GM18511 (cell line): ENCODE data around the gene ATP13A4.

ENCODE experiments used
- ATAC-seq: cut with Tn5 transposase; IDR thresholded peaks from one replicate; pipeline ENCODE4 v1.9.1; 2021; ENCODE audit warnings: mild to moderate bottlenecking, moderate library complexity; ENCODE audit not compliant: unreplicated experiment

ATP13A4 gene, protein sequence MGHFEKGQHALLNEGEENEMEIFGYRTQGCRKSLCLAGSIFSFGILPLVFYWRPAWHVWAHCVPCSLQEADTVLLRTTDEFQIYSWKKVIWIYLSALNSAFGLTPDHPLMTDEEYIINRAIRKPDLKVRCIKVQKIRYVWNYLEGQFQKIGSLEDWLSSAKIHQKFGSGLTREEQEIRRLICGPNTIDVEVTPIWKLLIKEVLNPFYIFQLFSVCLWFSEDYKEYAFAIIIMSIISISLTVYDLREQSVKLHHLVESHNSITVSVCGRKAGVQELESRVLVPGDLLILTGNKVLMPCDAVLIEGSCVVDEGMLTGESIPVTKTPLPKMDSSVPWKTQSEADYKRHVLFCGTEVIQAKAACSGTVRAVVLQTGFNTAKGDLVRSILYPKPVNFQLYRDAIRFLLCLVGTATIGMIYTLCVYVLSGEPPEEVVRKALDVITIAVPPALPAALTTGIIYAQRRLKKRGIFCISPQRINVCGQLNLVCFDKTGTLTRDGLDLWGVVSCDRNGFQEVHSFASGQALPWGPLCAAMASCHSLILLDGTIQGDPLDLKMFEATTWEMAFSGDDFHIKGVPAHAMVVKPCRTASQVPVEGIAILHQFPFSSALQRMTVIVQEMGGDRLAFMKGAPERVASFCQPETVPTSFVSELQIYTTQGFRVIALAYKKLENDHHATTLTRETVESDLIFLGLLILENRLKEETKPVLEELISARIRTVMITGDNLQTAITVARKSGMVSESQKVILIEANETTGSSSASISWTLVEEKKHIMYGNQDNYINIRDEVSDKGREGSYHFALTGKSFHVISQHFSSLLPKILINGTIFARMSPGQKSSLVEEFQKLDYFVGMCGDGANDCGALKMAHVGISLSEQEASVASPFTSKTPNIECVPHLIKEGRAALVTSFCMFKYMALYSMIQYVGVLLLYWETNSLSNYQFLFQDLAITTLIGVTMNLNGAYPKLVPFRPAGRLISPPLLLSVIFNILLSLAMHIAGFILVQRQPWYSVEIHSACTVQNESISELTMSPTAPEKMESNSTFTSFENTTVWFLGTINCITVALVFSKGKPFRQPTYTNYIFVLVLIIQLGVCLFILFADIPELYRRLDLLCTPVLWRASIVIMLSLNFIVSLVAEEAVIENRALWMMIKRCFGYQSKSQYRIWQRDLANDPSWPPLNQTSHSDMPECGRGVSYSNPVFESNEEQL

DNA sequence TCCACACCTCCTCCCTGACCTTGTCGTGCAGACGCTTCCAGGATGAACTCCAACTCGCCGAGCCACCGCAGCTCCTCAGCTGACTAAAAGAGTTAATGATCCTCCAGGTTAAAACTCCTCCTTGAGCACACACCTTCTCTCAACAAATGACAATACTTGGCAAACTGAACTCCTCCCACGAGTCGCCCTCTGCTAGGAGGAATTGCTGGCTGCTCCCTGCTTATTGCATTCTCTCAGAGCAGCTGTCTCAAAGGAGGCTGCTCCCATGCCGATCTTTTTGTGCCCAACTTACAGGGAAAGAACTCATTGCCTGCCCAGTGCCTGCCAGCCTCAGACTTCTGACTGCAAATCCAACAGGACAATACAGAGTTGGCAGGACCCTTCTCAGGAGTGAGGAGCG is at the start of gene ATP13A4:
Gene ATP13A4 (minus strand): TSS at position 85 of the 400 bp plus-strand sequence. CDS start 96 bp downstream, outside the sequence.
- ATAC-seq = no peak

DNA sequence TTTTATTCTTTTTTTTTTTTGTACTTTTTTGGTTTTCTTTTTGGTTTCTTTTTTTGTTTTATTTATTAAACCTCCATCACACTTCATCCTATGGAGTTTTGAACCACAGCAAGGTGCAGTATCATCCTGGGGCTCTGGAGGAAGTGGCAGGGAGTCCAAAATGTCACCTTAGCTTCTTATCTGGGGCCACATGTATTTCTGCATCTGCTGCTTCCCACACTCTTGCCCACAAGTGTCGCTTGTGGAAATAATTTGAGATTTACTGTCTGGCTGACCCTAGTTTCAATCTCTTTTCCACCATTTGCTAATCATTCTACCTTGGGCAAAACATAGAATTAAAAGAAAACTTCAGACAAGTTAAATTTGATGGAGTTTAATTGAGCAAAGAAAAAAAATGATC is 44.7 kb upstream of the ATP13A4 start:
- no peak for ATAC-seq

DNA sequence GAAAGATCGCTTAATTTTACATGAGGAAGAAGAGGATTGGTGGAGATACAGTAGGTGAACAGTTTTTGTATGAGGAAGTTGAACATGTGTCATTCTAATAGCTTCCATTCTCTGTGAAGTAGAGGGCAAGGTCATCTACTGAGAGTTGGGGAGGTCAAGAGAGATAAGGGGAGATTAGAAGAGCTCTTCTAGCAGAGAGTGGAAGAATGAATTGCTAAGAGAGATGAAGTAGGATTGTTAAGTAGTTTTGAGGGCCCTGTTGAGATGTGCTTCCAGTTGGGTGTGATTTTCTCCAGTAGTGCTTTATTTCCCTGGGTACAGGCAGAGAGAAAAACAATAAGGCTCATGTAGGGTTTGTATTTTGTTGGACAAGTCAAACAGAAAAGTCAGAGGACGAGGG is 43.5 kb upstream of the ATP13A4 start:
- no peak for ATAC-seq

DNA sequence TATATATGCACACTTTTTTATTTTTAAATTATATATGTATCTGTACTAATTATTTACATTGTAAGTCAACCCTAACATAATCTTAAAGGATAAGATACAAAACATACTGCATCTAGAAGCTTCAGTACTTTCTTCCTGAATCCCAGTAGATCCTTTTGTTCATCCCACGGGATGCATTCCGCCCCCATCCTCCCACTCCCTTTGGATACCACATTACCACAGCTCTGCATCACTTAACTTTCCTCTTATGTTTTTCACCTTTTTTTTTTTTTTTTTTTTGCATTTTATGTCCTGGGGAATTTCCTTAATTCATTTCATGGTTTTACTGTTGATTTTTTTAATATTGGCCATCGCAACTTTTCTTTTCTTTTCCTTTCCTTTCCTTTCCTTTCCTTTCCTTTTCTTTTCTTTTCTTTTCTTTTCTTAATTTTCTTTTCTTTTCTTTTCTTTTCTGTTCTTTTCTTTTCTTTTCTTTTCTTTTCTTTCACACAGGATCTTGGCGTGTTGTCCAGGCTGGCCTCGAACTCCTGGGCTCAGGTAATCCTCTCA is 41.3 kb upstream of the ATP13A4 start:
- no peak for ATAC-seq

DNA sequence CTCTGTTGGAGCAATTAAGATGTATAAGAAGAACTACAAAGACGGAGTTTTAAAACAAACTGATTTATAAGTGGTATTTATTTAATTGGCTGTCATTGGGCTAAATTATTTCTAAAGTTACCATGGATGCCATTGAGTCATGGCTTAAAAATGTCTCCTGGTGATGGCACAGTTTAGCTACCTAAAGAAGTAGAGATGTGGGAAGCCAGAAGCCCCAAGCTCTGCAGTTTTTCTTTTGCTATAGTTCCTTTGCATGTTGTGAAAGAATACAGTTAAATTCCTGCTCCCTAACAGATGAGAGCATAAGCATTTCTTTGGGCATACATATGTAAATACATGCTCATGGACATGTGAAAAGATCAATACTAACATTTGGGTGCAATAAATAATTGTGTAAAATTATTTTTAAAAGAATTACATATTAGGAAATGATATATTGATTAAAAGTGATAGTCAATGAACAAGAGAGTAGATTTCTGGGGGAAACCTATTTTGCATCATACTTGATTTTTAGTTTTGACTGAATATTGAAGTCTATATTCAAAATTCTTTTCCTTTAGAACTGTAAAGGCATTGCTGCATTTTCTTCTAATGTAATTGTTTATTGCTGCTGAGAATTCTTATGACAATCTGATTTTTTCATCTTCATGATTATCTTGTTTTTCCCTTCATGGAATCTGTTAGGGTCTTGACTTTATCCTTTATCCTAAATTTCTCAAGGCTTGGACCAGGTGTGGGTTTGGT is 40.4 kb upstream of the ATP13A4 start:
- ATAC-seq = no peak

DNA sequence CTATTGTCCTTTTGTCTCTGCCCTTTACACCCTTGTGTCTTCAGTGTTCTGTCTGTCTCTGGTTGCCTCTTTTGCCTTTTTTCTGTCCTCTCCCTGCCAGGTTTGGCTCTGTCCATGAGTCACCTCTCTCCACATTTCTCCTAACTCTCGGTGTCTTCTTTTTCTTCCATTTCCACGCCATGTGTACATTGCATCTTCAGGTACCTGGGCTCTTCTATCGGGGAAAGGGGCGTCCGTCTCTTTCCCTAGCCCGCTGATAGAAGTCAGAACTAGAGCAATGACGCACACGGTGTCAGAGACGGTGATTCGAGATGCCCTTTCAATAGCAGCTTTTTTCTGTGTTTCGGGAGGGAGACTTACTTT is 39.0 kb upstream of the ATP13A4 start:
- peak; percentile 33 for ATAC-seq

DNA sequence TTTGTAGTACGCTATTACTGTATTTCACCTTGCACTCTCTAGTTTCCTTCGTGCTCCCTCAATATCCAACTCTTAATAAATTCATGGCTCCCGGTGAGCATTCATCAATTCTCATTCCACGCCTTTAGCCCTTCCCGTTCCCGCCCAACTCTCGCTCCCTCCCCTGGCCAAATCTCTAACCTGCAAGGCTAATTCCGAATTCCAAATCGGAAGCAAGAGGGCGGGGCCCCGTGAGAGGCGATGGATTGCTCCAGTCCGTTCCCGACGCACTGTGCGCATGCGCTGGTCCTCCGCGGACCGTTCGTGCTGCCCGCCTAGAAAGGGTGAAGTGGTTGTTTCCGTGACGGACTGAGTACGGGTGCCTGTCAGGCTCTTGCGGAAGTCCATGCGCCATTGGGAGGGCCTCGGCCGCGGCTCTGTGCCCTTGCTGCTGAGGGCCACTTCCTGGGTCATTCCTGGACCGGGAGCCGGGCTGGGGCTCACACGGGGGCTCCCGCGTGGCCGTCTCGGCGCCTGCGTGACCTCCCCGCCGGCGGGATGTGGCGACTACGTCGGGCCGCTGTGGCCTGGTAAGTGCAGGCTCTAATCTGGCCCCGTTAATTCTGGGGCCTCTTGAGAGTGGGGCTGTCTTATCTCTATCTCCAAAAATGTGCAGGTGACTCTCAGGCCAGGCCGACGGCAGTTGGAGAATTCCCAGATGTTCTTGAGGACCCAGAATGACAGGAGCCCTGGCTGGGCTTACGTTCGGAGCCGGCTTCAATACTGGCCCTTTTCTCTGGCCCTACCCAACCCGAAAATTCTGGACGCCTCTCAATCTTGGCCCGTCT is 38.4 kb upstream of the ATP13A4 start, which contains the start of gene OPA1:
Gene OPA1 (plus strand): TSS at position 368 of the 827 bp plus-strand sequence. CDS start 170 bp downstream, at position 538.
- peak; percentile 98 for ATAC-seq

DNA sequence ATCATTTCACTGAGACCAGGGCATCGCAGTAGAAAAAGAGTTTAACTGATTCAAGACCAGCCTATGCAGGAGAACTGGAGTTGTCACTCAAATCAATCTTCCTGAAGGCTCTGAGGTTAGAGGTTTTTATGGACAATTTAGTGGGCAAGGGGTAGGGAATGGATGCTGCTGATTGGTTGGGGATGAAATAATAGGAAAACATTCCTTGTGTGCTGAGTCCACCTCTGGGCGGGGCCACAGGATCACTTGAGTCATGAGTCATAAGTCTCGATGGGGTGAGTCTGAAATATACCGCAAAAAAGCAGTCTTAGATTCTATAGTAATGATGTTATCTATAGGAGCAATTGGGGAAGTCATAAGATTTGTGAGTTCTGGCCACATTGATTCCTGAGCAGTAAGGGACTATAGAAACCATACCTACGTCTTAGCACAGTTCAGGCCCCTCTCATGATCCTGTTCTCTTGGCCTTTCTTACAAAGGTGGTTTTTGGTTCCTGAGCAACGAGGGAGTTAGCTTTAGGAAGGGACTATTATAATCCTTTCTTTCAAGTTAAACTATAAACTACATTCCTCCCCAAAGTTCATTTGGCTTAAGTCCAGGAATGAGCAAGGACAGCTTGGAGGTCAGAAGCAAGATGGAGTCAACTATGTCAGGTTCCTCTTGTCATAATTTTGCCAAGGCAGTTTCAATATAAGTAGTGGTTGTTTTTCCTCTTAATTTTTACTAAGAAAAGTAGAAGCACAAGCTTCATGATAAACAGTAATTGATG is 35.6 kb upstream of the ATP13A4 start:
- no peak for ATAC-seq

DNA sequence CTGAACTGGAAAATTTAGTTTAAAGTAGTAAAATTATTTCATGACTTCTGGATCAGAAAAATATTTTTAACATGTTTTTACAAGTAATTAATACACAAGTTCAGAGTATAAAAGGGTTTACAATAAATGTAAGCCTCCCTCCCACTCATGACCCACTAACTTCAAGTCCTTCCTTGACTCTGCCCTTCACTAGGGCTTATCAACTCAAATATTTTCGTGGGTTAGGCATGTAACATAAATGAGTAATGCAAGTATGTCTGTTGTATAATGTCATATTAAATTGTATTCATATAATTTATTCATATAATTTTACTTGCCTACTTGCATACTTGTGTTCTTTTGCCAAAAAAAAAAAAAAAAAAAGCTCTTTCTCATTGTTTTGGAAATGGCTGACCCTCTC is 34.9 kb upstream of the ATP13A4 start:
- ATAC-seq = no peak

DNA sequence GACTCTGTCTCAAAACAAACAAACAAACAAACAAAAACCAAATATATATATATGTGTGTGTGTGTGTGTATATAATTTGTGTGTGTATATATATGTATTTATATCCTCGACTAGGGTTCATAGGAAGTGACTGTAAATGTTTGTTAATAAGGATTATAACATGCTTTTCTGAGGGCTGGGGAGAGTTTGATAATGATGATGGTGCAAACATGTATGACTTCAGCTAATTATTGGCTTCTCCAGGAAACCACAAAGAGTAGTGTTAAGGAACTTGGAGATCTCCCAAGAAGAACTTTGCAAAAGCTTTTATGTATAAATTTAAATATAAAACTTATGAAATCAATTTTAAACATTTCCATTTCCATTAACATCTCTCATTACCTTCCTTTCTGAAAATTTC is 34.4 kb upstream of the ATP13A4 start:
- no peak for ATAC-seq

DNA sequence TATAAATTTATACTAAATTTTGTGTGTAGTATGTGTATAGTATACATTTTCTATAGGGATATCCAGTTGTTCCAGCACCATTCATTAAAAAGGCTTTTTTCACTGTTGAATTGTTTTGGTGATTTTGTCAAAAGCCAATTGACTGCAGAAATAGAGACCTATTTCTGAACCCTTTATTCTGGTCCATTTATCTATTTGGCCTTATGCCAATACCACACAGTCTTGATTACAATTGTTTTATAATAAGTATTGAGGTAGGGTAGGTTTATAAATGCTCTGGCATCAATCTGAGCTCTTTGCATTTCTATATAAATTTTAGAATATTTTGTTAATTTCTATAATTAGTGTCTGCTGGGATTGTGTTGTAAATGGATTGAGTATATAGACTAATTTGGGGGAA is 31.8 kb upstream of the ATP13A4 start:
- ATAC-seq = no peak

DNA sequence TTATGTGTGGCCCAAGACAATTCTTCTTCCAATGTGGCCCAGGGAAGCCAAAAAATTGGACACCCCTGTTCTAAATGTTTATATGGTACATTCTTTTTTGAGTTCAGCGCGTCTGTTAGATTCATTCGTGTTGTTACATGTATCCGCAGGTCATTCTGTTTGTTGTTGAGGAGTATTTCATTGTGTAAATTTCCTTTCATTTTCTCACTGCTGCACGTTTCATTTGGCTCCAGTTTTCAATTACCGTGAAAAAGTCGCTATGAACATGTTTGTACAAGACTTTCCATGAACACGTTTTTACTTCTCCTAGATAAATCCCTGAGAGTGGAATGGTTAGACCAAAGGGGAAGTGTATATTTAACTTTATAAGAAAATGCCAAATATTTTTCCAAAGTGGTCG is 30.8 kb upstream of the ATP13A4 start:
- ATAC-seq = no peak

DNA sequence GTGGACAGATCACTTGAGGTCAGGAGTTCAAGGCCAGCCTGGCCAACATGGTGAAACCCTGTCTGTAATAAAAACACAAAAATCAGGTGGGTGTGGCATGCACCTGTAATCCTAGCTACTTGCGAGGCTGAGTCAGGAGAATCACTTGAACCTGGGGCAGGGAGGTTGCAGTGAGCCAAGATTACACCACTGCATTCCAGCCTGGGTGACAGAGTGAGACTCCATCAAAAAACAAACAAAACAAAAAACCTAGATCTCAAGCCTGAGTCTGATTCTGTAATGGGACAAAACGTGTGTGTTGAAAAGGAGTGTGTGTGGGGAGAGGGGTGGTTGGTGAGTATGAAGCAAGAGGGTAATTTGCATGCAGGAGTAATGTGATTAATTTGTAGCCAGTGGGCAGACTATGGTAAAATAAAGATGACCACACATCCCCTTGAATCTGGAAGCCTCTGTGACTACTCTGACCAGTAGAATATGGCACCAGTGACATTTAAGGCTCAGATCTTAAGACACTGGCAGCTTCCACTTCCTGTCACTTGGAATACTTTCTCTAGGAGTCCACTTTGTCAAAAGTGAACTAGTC is 19.9 kb upstream of the ATP13A4 start:
- ATAC-seq = no peak

DNA sequence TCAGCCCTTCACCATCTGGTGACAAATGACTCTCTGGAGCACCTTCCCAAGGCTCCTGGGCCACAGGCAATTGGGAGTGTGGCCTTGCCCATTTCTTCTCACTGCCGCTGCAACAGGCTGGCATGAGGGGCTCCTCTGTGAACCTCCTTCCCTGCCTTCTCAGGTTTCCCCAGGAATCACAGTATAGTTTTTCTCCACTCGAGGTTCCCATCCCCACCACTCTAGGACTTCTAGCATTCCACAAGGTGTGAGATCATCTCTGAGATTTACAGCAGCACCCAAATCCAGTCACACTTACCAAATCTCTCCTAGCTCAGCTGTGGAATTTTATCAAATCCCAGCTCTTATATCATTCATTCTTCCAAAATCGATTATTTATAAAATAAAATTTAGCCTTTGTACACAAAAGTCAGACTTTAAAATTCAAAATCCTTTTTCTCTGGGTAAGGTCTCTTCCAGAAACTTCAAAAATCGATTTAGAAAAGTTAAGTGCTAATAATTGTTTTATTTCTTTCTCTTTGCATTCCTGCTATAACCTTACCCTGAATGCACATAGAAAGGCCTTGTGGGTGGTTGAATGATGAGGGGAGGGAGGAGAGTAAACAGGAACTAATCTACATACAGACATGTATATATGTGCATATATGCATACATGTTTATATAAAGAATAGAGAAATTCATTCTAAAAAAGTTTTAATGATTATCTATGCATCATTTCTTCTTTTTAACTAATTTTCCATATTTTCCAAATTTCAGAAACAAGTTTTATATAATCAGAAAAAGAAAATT is 18.9 kb upstream of the ATP13A4 start:
- no peak for ATAC-seq

DNA sequence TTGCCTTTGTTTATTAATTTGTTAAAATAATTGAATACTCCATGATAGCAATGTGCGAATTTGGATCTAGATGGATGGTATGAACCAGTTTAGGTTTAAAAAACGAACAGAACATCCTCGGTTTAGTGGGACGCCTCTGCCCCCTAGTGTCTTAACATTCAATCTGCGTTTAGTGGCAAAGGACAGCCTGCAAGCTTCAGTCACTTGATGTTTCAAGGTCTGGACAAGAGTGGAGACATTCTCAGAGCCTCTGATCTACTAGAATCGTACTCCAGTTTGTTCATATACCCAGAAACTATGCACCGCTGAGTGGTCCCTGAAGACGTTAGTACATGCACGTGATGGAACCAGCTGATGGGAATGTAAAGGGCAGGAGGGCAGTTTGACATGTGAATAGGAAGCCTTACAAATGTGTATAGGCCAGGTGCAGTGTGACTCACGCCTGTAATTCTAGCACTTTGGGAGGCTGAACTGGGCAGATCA is 17.8 kb upstream of the ATP13A4 start:
- peak; percentile 79 for ATAC-seq

DNA sequence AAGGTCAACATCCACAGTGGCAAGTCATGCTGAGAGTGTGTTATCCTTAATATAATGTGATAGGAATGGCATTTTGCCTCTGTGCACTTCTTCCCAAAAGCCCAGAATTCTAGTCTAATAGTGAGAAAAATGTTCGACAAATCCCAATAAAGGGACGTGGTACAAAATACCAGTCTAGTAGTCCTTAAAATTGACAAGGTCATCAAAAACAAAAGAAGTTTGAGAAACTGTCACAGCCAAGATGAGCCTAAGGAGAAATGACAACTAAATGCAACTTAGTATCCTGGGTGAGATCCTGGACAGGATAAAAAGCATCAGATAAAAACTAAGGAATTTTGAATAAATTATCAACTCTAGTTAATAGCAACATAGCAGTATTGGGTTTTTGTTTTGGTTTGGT is 14.4 kb upstream of the ATP13A4 start:
- no peak for ATAC-seq

DNA sequence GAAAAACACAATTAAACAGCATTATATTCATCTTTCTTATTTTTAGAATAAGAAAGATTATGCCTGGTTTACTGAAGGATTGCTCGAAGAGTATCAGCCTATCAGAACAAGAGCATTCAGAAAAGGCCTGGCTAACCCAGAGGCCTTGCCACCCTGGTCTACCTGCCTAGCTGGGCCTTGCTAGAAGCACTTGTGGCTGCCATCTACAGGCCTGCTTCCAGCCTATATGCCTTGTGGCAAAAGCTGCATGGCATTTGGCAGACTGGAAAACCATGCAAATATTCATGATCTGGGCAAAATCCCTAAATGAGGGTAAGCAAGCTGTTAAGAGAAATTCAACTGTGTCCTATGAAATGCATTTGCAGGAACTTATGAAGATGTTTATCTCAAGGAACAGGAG is 9.3 kb upstream of the ATP13A4 start:
- ATAC-seq = no peak
